Activated effector memory CD4-positive, alpha-beta T cell treated with Interleukin-2 at 50 U/mL for 16 hours (primary cell): Measurements from ENCODE around the gene AEBP1.

Experiments used
- DNase-seq: peaks from one replicate; pipeline ENCODE4 v3.0.0-alpha.2; 2020

The AEBP1 gene

GRCh38 chr7:44106311-44107065 is 2.3 kb downstream of the AEBP1 start:
- DNase-seq: no peak

- DNase-seq: no peak
These were observed 3.2 kb downstream of the AEBP1 start for GRCh38 chr7:44107116-44107960.

DNA sequence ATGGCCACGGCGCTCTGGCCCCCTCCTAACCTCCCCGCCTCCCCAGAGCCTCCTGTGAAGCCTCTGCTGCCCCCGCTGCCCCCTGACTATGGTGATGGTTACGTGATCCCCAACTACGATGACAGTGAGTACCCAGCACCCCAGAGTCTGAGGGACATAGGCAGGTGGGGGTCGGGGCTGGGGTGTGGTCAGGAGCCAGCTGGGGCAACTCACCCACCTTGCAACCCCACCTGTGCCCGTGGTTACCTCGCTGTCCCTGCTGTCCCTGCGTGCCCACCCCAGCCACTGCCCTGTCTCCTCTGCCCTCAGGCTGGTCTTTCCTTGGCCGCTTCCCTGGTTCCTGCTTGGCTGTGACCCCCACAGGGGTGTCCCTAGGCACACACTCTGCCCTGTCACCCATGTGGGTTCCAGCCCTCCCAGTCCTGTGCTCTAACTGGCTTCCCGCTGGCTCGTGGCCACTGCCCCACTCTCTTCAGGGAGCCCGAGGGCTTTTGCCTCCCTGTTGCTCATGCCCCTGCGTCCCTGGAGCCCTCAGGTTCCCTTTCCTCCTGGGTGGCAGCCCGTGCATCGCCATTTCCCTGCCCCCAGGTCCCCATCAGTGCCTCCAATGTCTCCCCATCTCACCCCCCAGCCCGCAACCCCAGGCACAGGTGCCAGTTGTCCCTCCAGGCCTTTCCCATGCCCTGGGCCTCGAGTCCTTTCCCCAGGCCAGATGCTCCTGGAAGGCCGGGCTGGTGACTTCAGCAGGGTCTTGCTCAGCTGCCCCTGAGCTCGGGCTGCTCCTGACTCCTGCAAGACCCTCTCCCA is 4.0 kb downstream of the AEBP1 start:
- DNase-seq: no peak

DNA sequence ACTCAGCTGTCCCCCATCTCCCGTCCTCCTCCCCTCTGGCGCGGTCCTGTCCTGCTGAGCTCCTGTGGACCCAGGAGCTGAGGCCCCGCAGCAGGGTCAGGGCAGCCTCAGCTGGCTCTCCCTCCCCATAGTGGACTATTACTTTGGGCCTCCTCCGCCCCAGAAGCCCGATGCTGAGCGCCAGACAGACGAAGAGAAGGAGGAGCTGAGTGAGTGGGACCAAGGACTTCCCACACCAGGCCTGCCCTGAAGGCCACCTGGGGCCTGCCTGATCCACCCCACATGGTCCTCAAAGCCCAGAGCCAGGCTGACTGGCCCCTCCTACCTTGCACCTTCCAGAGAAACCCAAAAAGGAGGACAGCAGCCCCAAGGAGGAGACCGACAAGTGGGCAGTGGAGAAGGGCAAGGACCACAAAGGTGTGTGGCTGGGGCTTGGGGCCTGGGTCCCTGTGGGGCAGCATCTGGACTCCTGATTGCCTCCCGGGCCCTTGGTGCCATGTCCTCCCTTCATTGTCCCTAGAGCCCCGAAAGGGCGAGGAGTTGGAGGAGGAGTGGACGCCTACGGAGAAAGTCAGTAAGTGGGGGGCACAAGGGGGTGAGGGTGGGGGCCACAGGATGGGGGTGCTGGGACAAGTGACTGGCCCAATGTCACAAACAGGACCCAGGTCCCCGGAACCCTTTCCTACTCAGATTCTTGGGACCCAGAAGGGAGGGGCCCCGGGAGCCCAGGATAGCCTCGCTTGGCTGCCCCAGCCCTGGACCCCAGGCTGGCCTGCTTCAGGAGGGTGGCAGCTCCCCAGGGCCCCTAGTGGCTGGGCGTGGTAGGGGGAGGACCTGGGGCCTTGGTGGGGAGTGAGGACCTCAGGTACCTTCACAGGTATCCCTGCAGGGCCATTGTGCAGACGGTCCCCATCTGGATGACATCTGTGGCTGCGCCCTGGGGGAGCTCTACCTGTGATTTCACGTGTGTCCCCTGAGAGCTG is 4.9 kb downstream of the AEBP1 start:
- DNase-seq: no peak

GRCh38 chr7:44109991-44110390 is 5.8 kb downstream of the AEBP1 start:
- DNase-seq: no peak

- DNase-seq: no peak
These were observed 6.8 kb downstream of the AEBP1 start for GRCh38 chr7:44110719-44111635.

DNA sequence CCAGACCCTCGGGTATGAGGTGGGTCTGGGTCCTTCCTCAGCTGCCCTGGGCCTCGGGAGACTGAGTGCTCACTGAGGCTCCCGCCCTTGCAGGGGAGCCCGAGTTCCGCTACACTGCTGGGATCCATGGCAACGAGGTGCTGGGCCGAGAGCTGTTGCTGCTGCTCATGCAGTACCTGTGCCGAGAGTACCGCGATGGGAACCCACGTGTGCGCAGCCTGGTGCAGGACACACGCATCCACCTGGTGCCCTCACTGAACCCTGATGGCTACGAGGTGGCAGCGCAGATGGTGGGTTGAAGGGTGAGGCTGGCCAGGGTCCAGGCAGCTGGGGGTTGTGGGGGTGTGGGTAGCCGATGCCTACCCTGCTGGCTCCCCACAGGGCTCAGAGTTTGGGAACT is 7.6 kb downstream of the AEBP1 start:
- DNase-seq: no peak

- no peak for DNase-seq
These were observed 8.3 kb downstream of the AEBP1 start for GRCh38 chr7:44112231-44112996.

DNA sequence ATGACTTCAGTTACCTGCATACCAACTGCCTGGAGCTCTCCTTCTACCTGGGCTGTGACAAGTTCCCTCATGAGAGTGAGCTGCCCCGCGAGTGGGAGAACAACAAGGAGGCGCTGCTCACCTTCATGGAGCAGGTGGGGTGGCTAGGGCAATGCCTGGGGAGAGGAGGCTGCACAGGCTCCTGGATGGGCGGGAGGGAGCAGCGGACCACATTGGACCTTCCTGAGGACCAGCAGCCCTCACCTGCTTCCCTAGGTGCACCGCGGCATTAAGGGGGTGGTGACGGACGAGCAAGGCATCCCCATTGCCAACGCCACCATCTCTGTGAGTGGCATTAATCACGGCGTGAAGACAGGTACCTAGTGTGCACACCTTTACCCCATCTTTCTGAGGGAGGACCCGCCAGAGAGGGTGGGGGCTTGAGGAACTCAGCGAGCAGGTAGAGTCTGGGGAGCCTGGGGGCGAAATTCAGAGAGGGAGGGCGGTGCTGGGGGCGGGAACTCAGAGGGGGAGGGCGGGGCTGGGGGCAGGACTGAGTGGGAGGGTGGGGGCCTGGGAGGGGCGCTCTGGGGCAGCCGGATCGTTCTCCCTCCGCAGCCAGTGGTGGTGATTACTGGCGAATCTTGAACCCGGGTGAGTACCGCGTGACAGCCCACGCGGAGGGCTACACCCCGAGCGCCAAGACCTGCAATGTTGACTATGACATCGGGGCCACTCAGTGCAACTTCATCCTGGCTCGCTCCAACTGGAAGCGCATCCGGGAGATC is 9.0 kb downstream of the AEBP1 start:
- DNase-seq: no peak

DNA sequence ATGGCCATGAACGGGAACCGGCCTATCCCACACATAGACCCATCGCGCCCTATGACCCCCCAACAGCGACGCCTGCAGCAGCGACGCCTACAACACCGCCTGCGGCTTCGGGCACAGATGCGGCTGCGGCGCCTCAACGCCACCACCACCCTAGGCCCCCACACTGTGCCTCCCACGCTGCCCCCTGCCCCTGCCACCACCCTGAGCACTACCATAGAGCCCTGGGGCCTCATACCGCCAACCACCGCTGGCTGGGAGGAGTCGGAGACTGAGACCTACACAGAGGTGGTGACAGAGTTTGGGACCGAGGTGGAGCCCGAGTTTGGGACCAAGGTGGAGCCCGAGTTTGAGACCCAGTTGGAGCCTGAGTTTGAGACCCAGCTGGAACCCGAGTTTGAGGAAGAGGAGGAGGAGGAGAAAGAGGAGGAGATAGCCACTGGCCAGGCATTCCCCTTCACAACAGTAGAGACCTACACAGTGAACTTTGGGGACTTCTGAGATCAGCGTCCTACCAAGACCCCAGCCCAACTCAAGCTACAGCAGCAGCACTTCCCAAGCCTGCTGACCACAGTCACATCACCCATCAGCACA is 9.7 kb downstream of the AEBP1 start:
- no peak for DNase-seq

DNA sequence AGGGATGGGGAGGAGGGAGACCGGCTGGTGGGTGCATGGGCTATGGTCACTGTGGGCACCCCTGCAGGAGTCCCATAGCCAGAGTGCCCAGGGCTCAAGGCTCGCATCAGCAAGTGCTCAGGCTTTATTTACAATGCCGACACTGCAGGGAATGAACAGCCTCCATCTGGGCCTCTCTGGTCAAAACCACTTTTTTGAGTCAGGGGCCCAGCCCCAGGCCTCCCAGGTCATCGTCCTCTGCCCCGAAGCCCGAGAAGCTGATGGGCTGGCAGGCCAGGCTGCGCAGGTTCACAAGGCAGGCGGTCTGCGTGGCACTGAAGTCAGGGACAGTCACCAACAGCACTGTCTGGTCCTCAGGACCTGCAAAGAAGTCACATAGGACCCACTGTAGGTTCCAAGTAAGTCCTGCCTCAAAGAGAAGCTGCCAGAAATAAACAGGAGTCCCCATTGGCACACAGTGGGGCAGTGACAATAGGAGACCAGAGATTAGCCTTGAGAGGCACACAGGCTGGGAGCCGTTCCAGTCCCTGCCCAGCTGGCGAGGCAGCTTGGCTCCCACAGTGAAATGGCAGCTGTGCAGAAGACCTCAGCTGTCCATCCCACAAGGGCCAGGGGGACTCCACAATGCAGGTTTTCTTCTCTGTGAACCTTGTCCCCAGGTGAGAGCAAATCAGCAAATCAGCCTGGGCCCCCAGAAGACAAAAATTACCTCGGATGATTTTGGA is 10.6 kb downstream of the AEBP1 start:
- DNase-seq: no peak

GRCh38 chr7:44116087-44116788 is 12.1 kb downstream of the AEBP1 start:
- no peak for DNase-seq

- no peak for DNase-seq
These were observed 12.9 kb downstream of the AEBP1 start for GRCh38 chr7:44116789-44117666.

DNA sequence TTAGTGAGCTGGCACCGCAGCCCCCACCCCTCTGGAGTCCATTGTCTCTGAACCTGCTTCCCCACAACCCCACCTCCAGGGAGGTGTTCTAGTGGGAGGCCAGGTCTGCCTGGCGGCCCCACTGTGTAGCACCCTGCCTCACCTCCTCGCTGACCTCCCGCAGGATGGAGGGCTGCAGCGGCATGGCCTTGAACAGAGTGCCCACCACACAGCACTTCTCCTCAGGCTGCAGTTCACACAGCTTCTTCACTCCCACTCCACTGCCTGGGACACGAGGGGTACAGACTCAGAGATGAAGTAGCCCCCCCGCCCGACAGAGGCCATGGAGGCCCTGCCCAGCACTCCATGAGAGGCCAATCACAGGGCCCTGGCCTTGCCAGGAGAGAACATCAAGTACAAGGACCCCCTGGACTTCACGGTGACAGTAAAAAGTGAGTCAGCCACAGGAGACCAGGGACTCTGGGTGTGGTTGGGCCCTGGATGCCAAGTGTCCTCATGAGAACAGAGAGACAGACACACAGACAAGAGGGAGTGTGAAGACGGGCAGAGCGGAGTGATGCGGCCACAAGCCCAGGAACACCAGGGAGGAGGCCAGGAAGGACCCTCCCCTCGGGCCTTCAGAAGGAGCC is 13.8 kb downstream of the AEBP1 start:
- DNase-seq: no peak

GRCh38 chr7:44119829-44120380 is 15.8 kb downstream of the AEBP1 start:
- no peak for DNase-seq

DNA sequence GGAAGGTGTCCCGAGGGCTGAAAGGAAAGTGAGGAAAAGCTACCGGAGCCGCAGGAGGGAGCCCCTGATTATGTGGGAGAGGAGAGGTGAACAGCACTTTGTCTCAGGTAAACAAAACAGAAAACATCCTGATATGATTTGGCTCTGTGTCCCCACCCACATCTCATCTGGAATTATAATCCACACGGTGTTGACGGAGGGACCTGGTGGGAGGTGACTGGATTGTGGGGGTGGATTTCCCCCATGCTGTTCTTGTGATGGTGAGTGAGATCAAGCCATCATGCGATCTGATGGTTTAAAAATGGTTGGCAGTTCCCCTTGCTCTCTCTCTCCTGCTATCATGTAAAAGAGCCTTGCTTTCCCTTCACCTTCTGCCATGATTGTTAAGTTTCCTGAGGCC is 16.2 kb downstream of the AEBP1 start:
- DNase-seq: no peak
